K562 (cell line): ENCODE data around the gene ZNF516. TPM values are rescaled to one million over a fixed set of nuclear protein-coding genes. Genes with fewer than 3 reads are reported as not detected.

ENCODE experiments used
- ATAC-seq: fragments of 200-7000 bp; cut with Tn5 transposase; 3 replicates; pipeline ENCODE4 v1.9.1; 2020; ENCODE audit warnings: moderate library complexity
- BruUV-seq: library from RNA; stranded (reverse); fragments of 400-500 nt; replicated peaks from 2 replicates; lab custom pipeline; 2021; lab: Mats Ljungman, UMichigan
- CTCF ChIA-PET: fragments of 300-600 bp; formaldehyde crosslinking; extraction: SDS; loops from one replicate; lab custom pipeline; 2021; ENCODE audit warnings: low intra/inter-chr PET ratio; lab: Yijun Ruan, JAX
- POLR2A ChIA-PET: fragments of 300-600, 350-650 bp; sonication (Branson Sonifier 250); formaldehyde crosslinking; extraction: SDS; loops from one replicate; lab custom pipeline; 2021; ENCODE audit warnings: antibody characterized with exemption, inconsistent platforms; lab: Yijun Ruan, JAX
- DNase-seq, 4 experiments: peaks; one replicate each; pipeline versions ENCODE4 v3.0.0 to v3.0.0-alpha.2; 2011 to 2018; ENCODE audit warnings: low spot score in 3 of 4, mixed read lengths in 3 of 4; ENCODE audit errors: extremely low read depth in 1 of 4
- FAIRE-seq: peaks from 2 replicates; lab custom pipeline; 2011; peaks lifted over from hg19 to GRCh38; lab: Jason Lieb, UNC
- H2AFZ ChIP-seq: 2 replicates; pipeline ENCODE4 v1.6.0; 2011; ENCODE audit warnings: low read depth, low read length, control low read depth, inconsistent platforms
- H3K27ac ChIP-seq: fragments of 200-600 bp; 3 replicates; pipeline ENCODE4 v1.8.0; 2011; ENCODE audit warnings: low read depth, mild to moderate bottlenecking, control low read depth, inconsistent platforms, low read length, moderate library complexity, mixed read lengths; ENCODE audit errors: extremely low read depth
- H3K27me3 ChIP-seq, 2 experiments: fragments of 300-600 bp in 1 of 2; 2 replicates in 1 of 2; 3 replicates in 1 of 2; pipeline versions ENCODE4 v1.6.0 to v1.8.0; 2011; ENCODE audit warnings: inconsistent platforms in 2 of 2, low read length in 2 of 2, mild to moderate bottlenecking in 1 of 2, mixed read lengths in 1 of 2, moderate library complexity in 1 of 2; ENCODE audit not compliant: control insufficient read depth in 2 of 2, insufficient read depth in 2 of 2
- H3K36me3 ChIP-seq: fragments of 300-600 bp; 3 replicates; pipeline ENCODE4 v1.8.0; 2011; ENCODE audit warnings: mild to moderate bottlenecking, low read length, inconsistent platforms; ENCODE audit not compliant: control insufficient read depth, insufficient read depth
- H3K4me1 ChIP-seq, 2 experiments: fragments of 200-600 bp in 1 of 2; replicated peaks in 1 of 2; 2 replicates in 1 of 2; 3 replicates in 1 of 2; pipeline versions ENCODE4 v1.5.1 to v1.8.0; 2011; ENCODE audit warnings: inconsistent platforms in 2 of 2, low read length in 2 of 2, mild to moderate bottlenecking in 1 of 2, mixed read lengths in 1 of 2, moderate library complexity in 1 of 2; ENCODE audit not compliant: control insufficient read depth in 2 of 2, insufficient read depth in 2 of 2
- H3K4me2 ChIP-seq: 2 replicates; pipeline ENCODE4 v1.6.1; 2011; ENCODE audit warnings: low read length, control low read depth, inconsistent platforms, mixed read lengths; ENCODE audit not compliant: insufficient read depth
- H3K4me3 ChIP-seq: fragments of 200-600 bp; sonication (generic), shearing (Covaris generic); 2 replicates; pipeline ENCODE4 v1.5.1; 2016; ENCODE audit warnings: control low read depth, inconsistent platforms
- H3K79me2 ChIP-seq: fragments of 200-600 bp; 3 replicates; pipeline ENCODE4 v1.8.0; 2011; ENCODE audit warnings: low read length, inconsistent platforms; ENCODE audit not compliant: control insufficient read depth, insufficient read depth
- H3K9ac ChIP-seq, 2 experiments: 2 replicates each; pipeline versions ENCODE4 v1.6.0 to v1.6.1; 2011; ENCODE audit warnings: low read depth in 2 of 2, low read length in 2 of 2, control low read depth in 1 of 2, inconsistent platforms in 1 of 2, mild to moderate bottlenecking in 1 of 2, mixed read lengths in 1 of 2; ENCODE audit not compliant: insufficient read depth in 1 of 2
- H3K9me1 ChIP-seq: one replicate; pipeline ENCODE4 v1.6.0; 2011; ENCODE audit warnings: inconsistent platforms, mild to moderate bottlenecking, low read length, moderate library complexity; ENCODE audit not compliant: control insufficient read depth, insufficient read depth
- H3K9me3 ChIP-seq: replicated peaks from 2 replicates; pipeline ENCODE4 v1.5.1; 2011; ENCODE audit warnings: low read depth, low read length, inconsistent platforms; ENCODE audit not compliant: control insufficient read depth, insufficient read depth
- H4K20me1 ChIP-seq: replicated peaks from 2 replicates; pipeline ENCODE4 v1.6.1; 2011; ENCODE audit warnings: low read length, inconsistent platforms, mixed read lengths; ENCODE audit not compliant: control insufficient read depth, insufficient read depth
- ARID3A ChIP-seq: IDR thresholded peaks from 2 replicates; pipeline ENCODE4 v1.6.1; 2012; ENCODE audit warnings: low read depth, low read length, improper control_type of control experiment, borderline replicate concordance
- BRCA1 ChIP-seq, 2 experiments: fragments of 450-650 bp in 1 of 2; sonication (generic) in 1 of 2; formaldehyde crosslinking in 1 of 2; IDR thresholded peaks; 2 replicates each; pipeline versions ENCODE4 v1.5.0 to v1.6.1; 2017 to 2020; ENCODE audit warnings: mild to moderate bottlenecking in 1 of 2, missing genetic modification reagents in 1 of 2
- CC2D1A ChIP-seq: fragments of 450-650 bp; IDR thresholded peaks from 2 replicates; pipeline ENCODE4 v1.6.1; 2017; ENCODE audit warnings: mild to moderate bottlenecking
- CTBP1 ChIP-seq: fragments of 450-650 bp; IDR thresholded peaks from 2 replicates; pipeline ENCODE4 v1.6.1; 2016; ENCODE audit warnings: borderline replicate concordance
- ERF ChIP-seq: fragments of 450-650 bp; formaldehyde crosslinking; IDR thresholded peaks from 2 replicates; pipeline ENCODE4 v1.4.0; 2020; ENCODE audit warnings: mild to moderate bottlenecking, mixed read lengths
- GATAD2A ChIP-seq: fragments of 450-650 bp; IDR thresholded peaks from 2 replicates; pipeline ENCODE4 v1.6.1; 2017
- MCM2 ChIP-seq: fragments of 450-650 bp; IDR thresholded peaks from 2 replicates; pipeline ENCODE4 v1.6.1; 2017; ENCODE audit warnings: low read depth, mild to moderate bottlenecking
- PHF21A ChIP-seq: fragments of 450-650 bp; IDR thresholded peaks from 2 replicates; pipeline ENCODE4 v1.6.1; 2017; ENCODE audit warnings: low read depth, borderline replicate concordance
- SMARCA5 ChIP-seq: fragments of 450-650 bp; IDR thresholded peaks from 2 replicates; pipeline ENCODE4 v1.6.1; 2016
- STAG1 ChIP-seq: sonication (generic); formaldehyde crosslinking; IDR thresholded peaks from 2 replicates; pipeline ENCODE4 v1.5.0; 2020; ENCODE audit warnings: missing genetic modification reagents, borderline replicate concordance
- TGIF2 ChIP-seq: sonication (generic); formaldehyde crosslinking; IDR thresholded peaks from 2 replicates; pipeline ENCODE4 v1.8.1; 2022; ENCODE audit warnings: mild to moderate bottlenecking, missing genetic modification reagents, moderate library complexity
- THRB ChIP-seq: fragments of 450-650 bp; formaldehyde crosslinking; conservative IDR thresholded peaks from 2 replicates; pipeline ENCODE4 v1.4.0; 2022; ENCODE audit warnings: mild to moderate bottlenecking, missing genetic modification characterization
- ZBTB17 ChIP-seq: fragments of 450-650 bp; formaldehyde crosslinking; IDR thresholded peaks from 2 replicates; pipeline ENCODE4 v1.4.0; 2020; ENCODE audit warnings: mild to moderate bottlenecking
- ZBTB26 ChIP-seq: fragments of 450-650 bp; formaldehyde crosslinking; IDR thresholded peaks from 2 replicates; pipeline ENCODE4 v1.4.0; 2022; ENCODE audit warnings: missing genetic modification characterization
- ZKSCAN1 ChIP-seq: fragments of 150-350 bp; IDR thresholded peaks from 2 replicates; pipeline ENCODE4 v1.6.1; 2016; ENCODE audit warnings: low read depth, low read length
- ZNF146 ChIP-seq: IDR thresholded peaks from one replicate; pipeline ENCODE4 v1.6.1; 2018; ENCODE audit warnings: missing compliant biosample characterization; ENCODE audit not compliant: unreplicated experiment
- ZNF280B ChIP-seq: fragments of 250-450 bp; sonication (Bioruptor Pico); IDR thresholded peaks from 2 replicates; pipeline ENCODE4 v1.5.1; 2021; ENCODE audit warnings: mild to moderate bottlenecking
- ZNF384 ChIP-seq: IDR thresholded peaks from 2 replicates; pipeline ENCODE4 v1.6.1; 2012; ENCODE audit warnings: low read depth, low read length, improper control_type of control experiment
- ZNF511 ChIP-seq: sonication (generic); formaldehyde crosslinking; IDR thresholded peaks from 2 replicates; pipeline ENCODE4 v1.8.0; 2022; ENCODE audit warnings: mild to moderate bottlenecking, missing genetic modification reagents
- WGBS: fragments of 100-300 bp; shearing (Covaris generic); methylation state at CpG from one replicate; pipeline ENCODE4 v1.1.6; 2016; ENCODE audit warnings: low coverage, mixed read lengths; ENCODE audit not compliant: insufficient coverage; ENCODE audit errors: missing lambda C conversion rate; 5-methylcytosine and 5-hydroxymethylcytosine counted together
- in situ Hi-C: fragments of 300-500 bp; cut with MboI; formaldehyde crosslinking; loops from 4 replicates; pipeline ENCODE4 v1.15.0; 2018; ENCODE audit warnings: inconsistent platforms, mixed read lengths
- intact Hi-C: fragments of 100-400 bp; cut with micrococcal nuclease; formaldehyde crosslinking; loops from 2 replicates; pipeline ENCODE4 v1.14.2; 2022
- polyA plus RNA-seq, 8 experiments: library from polyadenylated mRNA; depleted of rRNA in 4 of 8; stranded (reverse) in 5 of 8; unstranded in 3 of 8; fragments of >200 nt; fragmentation: Nextera tagmentation in 2 of 8; fragmentation: Illumina TruSeq in 1 of 8; extraction: Ambion mirVana in 2 of 8; extraction: Trizol in 1 of 8; gene quantifications; 2 replicates each; pipeline versions ENCODE4 v1.2.1 to v1.2.3, GENCODE V29; 2011 to 2014; ENCODE audit warnings: inconsistent platforms in 1 of 8, missing spikeins in 1 of 8
- total RNA-seq, 7 experiments: library from RNA; depleted of rRNA in 6 of 7; stranded (reverse); fragments of >200 nt in 6 of 7; fragmentation: Illumina TruSeq in 2 of 7; extraction: Trizol in 2 of 7; gene quantifications; 2 replicates each; pipeline versions ENCODE4 v1.2.1 to v1.2.3, GENCODE V29; 2011 to 2021; ENCODE audit warnings: low replicate concordance in 1 of 7

The ZNF516 gene
- total and polyA plus RNA-seq, 9 of the 15 experiments (the other 6 are each of a cell fraction or from before 2014, with no cell fraction given): 0.04 to 0.20 (median 0.08) TPM; not detected in 3

GRCh38 chr18:76315722-76316230, 179.3 kb downstream of the ZNF516 start:
- Histone ChIP-seq H3K36me3 (no peaks in the 10 kb centered on the region), H3K79me2 (no peaks in the 10 kb centered on the region), H3K9me1 (no peaks in the 10 kb centered on the region), H3K4me2 (no peak overlapping the region), H3K4me1 (no peaks in the 10 kb centered on the region), H3K4me3 (no peak overlapping the region), H2AFZ (no peak overlapping the region), H4K20me1 (no peaks in the 10 kb centered on the region), H3K27ac (no peak overlapping the region), H3K27me3 (peaks cover 0 to 3% of the 10 kb centered on the region in 2 experiments; a peak in 2 of 5 replicates), H3K9ac (no peak overlapping the region), H3K9me3 (no peaks in the 10 kb centered on the region)
- TF ChIP-seq TGIF2 (CRISPR knock-in tag) (no peak), PHF21A (no peak), ZBTB26 (no peak), CTBP1 (no peak), MCM2 (no peak), ZKSCAN1 (no peak), ZNF384 (no peak), ZNF511 (CRISPR knock-in tag) (no peak), BRCA1 (IDR thresholded peaks at IDR 0.05) (no peak), BRCA1 (CRISPR knock-in tag; IDR thresholded peaks at IDR 0.05) (no peak), ZNF280B (CRISPR knock-in tag) (no peak), ZNF146 (CRISPR knock-in tag) (no peak), ARID3A (no peak), THRB (no peak), SMARCA5 (no peak), STAG1 (CRISPR knock-in tag) (no peak), ERF (CRISPR knock-in tag) (no peak), GATAD2A (no peak), ZBTB17 (CRISPR knock-in tag) (no peak), CC2D1A (no peak)
- ATAC-seq (no peak), FAIRE-seq (no peak), DNase-seq (no peak)
- POLR2A ChIA-PET: no interaction called here
- in situ Hi-C loops: no loop called here
- WGBS: 0% methylated on average over 5 of the region's 5 CpGs
- CTCF ChIA-PET: no interaction called here
- BruUV-seq: no TSS peak
- intact Hi-C loops: no loop called here
